ENCODE data around the gene KLHL11. TPM values are rescaled to one million over a fixed set of nuclear protein-coding genes. Genes with fewer than 3 reads are reported as not detected.

KLHL11 gene
- total and polyA plus RNA-seq, 2 of the 8 experiments (the other 6 are each of a cell fraction or from before 2014, with no cell fraction given), result 4.2 to 13.7 TPM

- FAIRE-seq (no peak), DNase-seq (ENCODE audit: low read depth in 1 of 2, low spot score in 2 of 2) (no peak)
- Histone ChIP-seq H3K23ac (ENCODE audit: insufficient read length) (no peak overlapping the region), H3K23me2 (ENCODE audit: low read depth, low read length) (no peaks in the 10 kb centered on the region; the same call in 1 of the 2 replicates), H2AFZ (ENCODE audit: low read length) (no peak overlapping the region), H3K9ac (replicated peaks in 1 of 4; ENCODE audit: extremely low read depth in 1 of 4, low read depth in 3 of 4, low read length in 3 of 4) (no peak overlapping the region), H3K79me1 (ENCODE audit: low read depth, low read length) (peaks cover 21% of the 10 kb centered on the region), H3K4me2 (ENCODE audit: insufficient read depth in 1 of 2, low read depth in 2 of 2, low read length in 2 of 2) (no peak overlapping the region), H2BK120ac (replicated peaks; ENCODE audit: low read depth, low read length) (no peak overlapping the region), H4K8ac (ENCODE audit: extremely low read depth, insufficient read depth, low read length) (no peak overlapping the region; the same call in 1 of the 2 replicates), H3K9me3 (ENCODE audit: insufficient read depth in 2 of 2, low read depth in 1 of 2, low read length in 1 of 2) (no peaks in the 10 kb centered on the region), H3K79me2 (ENCODE audit: control insufficient read depth in 1 of 2, insufficient read depth in 2 of 2, low read length in 2 of 2) (peaks cover 2 to 35% of the 10 kb centered on the region in 2 experiments), H4K91ac (replicated peaks; ENCODE audit: insufficient read length, low read length) (no peak overlapping the region), H3K56ac (replicated peaks; ENCODE audit: insufficient read length, low read depth, low read length) (no peak overlapping the region), H2BK20ac (ENCODE audit: low read length) (no peak overlapping the region), H3K27ac (ENCODE audit: low read depth, low read length) (no peak overlapping the region), H2AK5ac (ENCODE audit: low read depth, low read length) (no peak overlapping the region), H3K14ac (ENCODE audit: insufficient read length) (no peak overlapping the region), H3K4ac (replicated peaks; ENCODE audit: insufficient read length, low read depth, low read length) (no peak overlapping the region), H3K4me3 (ENCODE audit: extremely low read depth in 1 of 4, insufficient read depth in 2 of 4, low read depth in 3 of 4, low read length in 4 of 4) (no peak overlapping the region), H3K36me3 (ENCODE audit: control insufficient read depth in 2 of 4, insufficient read depth in 4 of 4, low read length in 3 of 4) (peaks cover 70 to 97% (median 85%) of the 10 kb centered on the region in 4 experiments), H2BK12ac (ENCODE audit: low read depth, low read length) (no peak overlapping the region), H3K27me3 (replicated peaks in 1 of 4; ENCODE audit: control insufficient read depth in 3 of 4, extremely low read depth in 1 of 4, insufficient read depth in 3 of 4, low read length in 3 of 4) (no peaks in the 10 kb centered on the region), H3K4me1 (replicated peaks in 1 of 4; ENCODE audit: control insufficient read depth in 3 of 4, insufficient read depth in 4 of 4, low read length in 3 of 4) (peaks cover 0 to 3% (median 0%) of the 10 kb centered on the region in 4 experiments; a peak in 3 of 7 replicates), H4K20me1 (replicated peaks in 1 of 2; ENCODE audit: control insufficient read depth in 1 of 2, insufficient read depth in 2 of 2, low read length in 2 of 2) (peaks cover 27 to 54% of the 10 kb centered on the region in 2 experiments), H4K5ac (ENCODE audit: insufficient read length, low read depth, low read length) (no peak overlapping the region), H2BK15ac (ENCODE audit: low read length) (no peak overlapping the region), H3K18ac (ENCODE audit: extremely low read depth, low read length) (no peak overlapping the region), H2BK5ac (ENCODE audit: low read depth, low read length) (no peak overlapping the region)
- ChIA-PET POLR2A (ENCODE audit: partially characterized antibody) (interaction anchor here (0.7 to 2.6 kb wide), 9 partner anchors 9 to 50 kb away, joined by 3 to 9 read pairs (median 6); partner anchors contain the start of gene ODAD4), CTCF (ENCODE audit: partially characterized antibody) (interaction anchor here (0.6 to 16.0 kb wide), 7 partner anchors 14 to 383 kb away, joined by 3 to 205 read pairs (median 3); partner anchors contain the start of gene CNP)
- TF ChIP-seq GTF2F1 (IDR thresholded peaks at IDR 0.05; ENCODE audit: borderline replicate concordance, low read depth, low read length), result no peak
- TF ChIP-seq CTCF (IDR thresholded peaks at IDR 0.05; ENCODE audit: control extremely low read depth in 1 of 3, insufficient read depth in 1 of 3, low read depth in 1 of 3, low read length in 3 of 3), result no peak
- no peak for TF ChIP-seq SUZ12 (IDR thresholded peaks at IDR 0.05; ENCODE audit: low read length)
- TF ChIP-seq SRF (IDR thresholded peaks at IDR 0.05; ENCODE audit: low read depth, low read length), result no peak
- no peak for TF ChIP-seq USF2 (IDR thresholded peaks at IDR 0.05; ENCODE audit: low read length)
- TF ChIP-seq PHF8 (conservative IDR thresholded peaks at IDR 0.05; ENCODE audit: low read depth, low read length), result no peak
- TF ChIP-seq EP300 (IDR thresholded peaks at IDR 0.05; ENCODE audit: borderline replicate concordance in 1 of 2, low read depth in 2 of 2, low read length in 2 of 2), result no peak
- TF ChIP-seq SAP30 (IDR thresholded peaks at IDR 0.05; ENCODE audit: insufficient read depth, insufficient replicate concordance, low read length), result no peak
- no peak for TF ChIP-seq CHD2 (IDR thresholded peaks at IDR 0.05; ENCODE audit: low read length)
- WGBS, 2 experiments (ENCODE audit: extremely low coverage in 1 of 2, insufficient coverage in 1 of 2, insufficient read length in 1 of 2, insufficient replicate concordance in 2 of 2, low coverage in 1 of 2, low lambda C conversion rate in 2 of 2, missing lambda C conversion rate in 1 of 2), result 90% methylated on average over 13 of the region's 13 CpGs; no CpG with 5 or more reads in 1 of the 2 experiments
These were observed 43.9 kb upstream of the KLHL11 start for GRCh38 chr17:41909088-41909487.

Measured in H1 (cell line).